Activated CD4-positive, alpha-beta T cell treated with anti-CD3 and anti-CD28 coated beads, Interleukin-2, amount 10 ng/mL, durations not matched to agents 24 days and 14 days (primary cell): ENCODE measurements around the gene LCOR. TPM values are rescaled to one million over a fixed set of nuclear protein-coding genes. Genes with fewer than 3 reads are reported as not detected.

Experiments
- DNase-seq: peaks from one replicate; pipeline ENCODE4 v3.0.0; 2022
- H3K27ac Mint-ChIP-seq: one replicate; pipeline ENCODE4 v1.8.0; 2022; ENCODE audit warnings: mild to moderate bottlenecking, mixed read lengths
- H3K27me3 Mint-ChIP-seq: one replicate; pipeline ENCODE4 v1.8.0; 2022; ENCODE audit warnings: mixed read lengths
- H3K36me3 Mint-ChIP-seq: one replicate; pipeline ENCODE4 v1.8.0; 2022; ENCODE audit warnings: low read depth, mild to moderate bottlenecking, mixed read lengths
- H3K4me1 Mint-ChIP-seq: one replicate; pipeline ENCODE4 v1.8.0; 2021; ENCODE audit warnings: mixed read lengths
- H3K4me3 Mint-ChIP-seq: one replicate; pipeline ENCODE4 v1.8.0; 2022; ENCODE audit warnings: mild to moderate bottlenecking, moderate library complexity, mixed read lengths
- H3K9me3 Mint-ChIP-seq: one replicate; pipeline ENCODE4 v1.8.0; 2021; ENCODE audit warnings: mixed read lengths
- intact Hi-C: fragments of 100-400 bp; cut with micrococcal nuclease; formaldehyde crosslinking; loops from one replicate; pipeline ENCODE4 v1.15.1; 2023
- total RNA-seq: library from RNA; stranded (reverse); gene quantifications from 2 replicates; pipeline ENCODE4 v1.2.3, GENCODE V29; 2022

The LCOR gene
- total RNA-seq, 1 donor from 2014 or later: 22.6 TPM

- peaks cover 9% of the 10 kb centered on the region for H3K27me3 Mint-ChIP-seq
- H3K9me3 Mint-ChIP-seq: no peaks in the 10 kb centered on the region
- H3K4me1 Mint-ChIP-seq: peaks cover 11% of the 10 kb centered on the region
- H3K4me3 Mint-ChIP-seq: no peak overlapping the region
- no peaks in the 10 kb centered on the region for H3K36me3 Mint-ChIP-seq
- H3K27ac Mint-ChIP-seq: no peak overlapping the region
- no peak for DNase-seq
- intact Hi-C loops: no loop called here
These were observed 208.6 kb downstream of the LCOR start for GRCh38 chr10:97040706-97041105.

- Mint-ChIP-seq H3K27ac (no peak overlapping the region), H3K27me3 (no peaks in the 10 kb centered on the region), H3K9me3 (no peaks in the 10 kb centered on the region), H3K4me3 (no peak overlapping the region), H3K4me1 (peaks cover 11% of the 10 kb centered on the region), H3K36me3 (no peaks in the 10 kb centered on the region)
- intact Hi-C loops: no loop called here
- no peak for DNase-seq
These were observed 210.0 kb downstream of the LCOR start for GRCh38 chr10:97042081-97042480.

GRCh38 chr10:97042716-97043562 lies 210.8 kb downstream of the LCOR start:
- intact Hi-C loops: no loop called here
- H3K9me3 Mint-ChIP-seq: no peaks in the 10 kb centered on the region
- H3K36me3 Mint-ChIP-seq: no peaks in the 10 kb centered on the region
- no peak overlapping the region for H3K4me3 Mint-ChIP-seq
- peaks cover 3% of the 10 kb centered on the region for H3K4me1 Mint-ChIP-seq
- DNase-seq: no peak
- no peak overlapping the region for H3K27ac Mint-ChIP-seq
- H3K27me3 Mint-ChIP-seq: no peaks in the 10 kb centered on the region

- no peaks in the 10 kb centered on the region for H3K36me3 Mint-ChIP-seq
- no peaks in the 10 kb centered on the region for H3K9me3 Mint-ChIP-seq
- H3K27me3 Mint-ChIP-seq: no peaks in the 10 kb centered on the region
- H3K4me1 Mint-ChIP-seq: no peaks in the 10 kb centered on the region
- no peak overlapping the region for H3K27ac Mint-ChIP-seq
- no peak overlapping the region for H3K4me3 Mint-ChIP-seq
- DNase-seq: no peak
- intact Hi-C loops: no loop called here
These were observed 211.4 kb downstream of the LCOR start for GRCh38 chr10:97043563-97043855.

Other genes starting within 250 kb of the LCOR start
- 84.5 and 86.1 TPM in 2 replicates for gene TM9SF3, start 245.3 kb upstream of the LCOR start, total RNA-seq
- 9.6 and 11.7 TPM in 2 replicates for gene PIK3AP1, start 111.8 kb upstream of the LCOR start, total RNA-seq